ENCODE data around the gene RITA1.

The RITA1 gene

GRCh38 chr12:113180333-113180732, 5.2 kb upstream of the RITA1 start:
- no peak for DNase-seq

- no peak for DNase-seq
Measured at GRCh38 chr12:113181975-113182374, 3.5 kb upstream of the RITA1 start.

- no peak for DNase-seq
Measured at GRCh38 chr12:113183030-113183589, 2.4 kb upstream of the RITA1 start.

- DNase-seq, result no peak
Measured at GRCh38 chr12:113184098-113184899, 1.2 kb upstream of the RITA1 start.

- peak; percentile 86 for DNase-seq
Measured at GRCh38 chr12:113184900-113185179, 681 bp upstream of the RITA1 start.

- peak; percentile 8 for DNase-seq
Measured at GRCh38 chr12:113186033-113186365, 478 bp downstream of the RITA1 start.

- DNase-seq, result no peak
Measured at GRCh38 chr12:113186666-113187325, 1.3 kb downstream of the RITA1 start.

GRCh38 chr12:113189361-113189760, 3.8 kb downstream of the RITA1 start:
- DNase-seq, result no peak

GRCh38 chr12:113190761-113191160, 5.2 kb downstream of the RITA1 start:
- DNase-seq, result peak; percentile 26

- no peak for DNase-seq
Measured at GRCh38 chr12:113191227-113191626, 5.7 kb downstream of the RITA1 start.

- DNase-seq, result no peak
Measured at GRCh38 chr12:113194971-113195391, 9.5 kb downstream of the RITA1 start.

GRCh38 chr12:113195598-113195997, 10.1 kb downstream of the RITA1 start:
- DNase-seq, result no peak

- DNase-seq, result no peak
Measured at GRCh38 chr12:113196582-113196981, 11.1 kb downstream of the RITA1 start.

- DNase-seq, result peak; percentile 68
Measured at GRCh38 chr12:113196990-113197389, 11.5 kb downstream of the RITA1 start.

- no peak for DNase-seq
Measured at GRCh38 chr12:113197518-113198077, 12.1 kb downstream of the RITA1 start.

- DNase-seq, result no peak
Measured at GRCh38 chr12:113198296-113198695, 12.8 kb downstream of the RITA1 start.

- DNase-seq, result peak; percentile 71
Measured at GRCh38 chr12:113200021-113200797, 14.7 kb downstream of the RITA1 start.

GRCh38 chr12:113201187-113202177, 16.0 kb downstream of the RITA1 start:
- no peak for DNase-seq

GRCh38 chr12:113202300-113203075, 17.0 kb downstream of the RITA1 start:
- DNase-seq, result no peak

GRCh38 chr12:113203852-113204760, 18.6 kb downstream of the RITA1 start:
- peak; percentile 71 for DNase-seq

Data from MV-4-11 (cell line).